NCI-H446 (cell line): Measurements from ENCODE around the gene IFNL1.
"Not testable (repeated sequence)": the region's sequence is repeated elsewhere in the genome, so short reads cannot be mapped to it uniquely, and the experiment has no call there.

Source experiments
- DNase-seq, 2 experiments: peaks; one replicate each; lab custom pipeline; 2025; lab: John Stamatoyannopoulos, UW

IFNL1 gene

DNA sequence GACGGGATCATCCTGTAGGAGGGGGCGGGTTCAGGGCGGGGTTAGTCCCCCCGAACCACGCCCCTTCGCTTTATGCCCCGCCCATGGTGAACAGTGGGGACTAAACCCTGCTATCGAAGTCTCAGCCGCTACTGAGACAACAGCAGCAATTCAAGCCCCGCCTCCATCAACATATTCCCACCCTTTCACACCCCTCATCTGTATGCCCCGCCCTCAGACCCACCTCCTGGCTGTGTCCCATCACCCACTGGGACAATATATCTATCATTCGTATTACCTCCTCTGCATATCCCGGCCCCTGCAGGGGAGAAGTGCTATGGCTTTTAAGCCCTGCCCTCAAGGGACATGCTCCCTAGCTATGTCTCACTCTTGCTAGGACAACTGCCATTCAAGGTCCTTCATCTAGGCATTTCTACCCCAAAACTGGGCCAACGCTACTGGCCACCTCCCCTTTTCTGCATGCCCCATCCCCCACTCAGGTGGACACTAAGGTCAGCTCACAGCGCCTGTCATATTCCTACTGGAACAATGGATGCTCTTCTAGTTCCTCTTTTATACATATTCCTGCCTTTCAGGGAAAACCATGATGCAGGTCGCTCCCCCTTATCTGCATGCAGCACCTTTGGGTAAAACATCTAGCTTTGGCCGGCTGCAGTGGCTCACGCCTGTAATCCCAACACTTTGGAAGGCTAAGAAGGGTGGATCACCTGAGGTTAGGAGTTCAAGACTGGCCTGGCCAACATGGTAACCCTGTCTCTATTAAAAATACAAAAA, 12.5 kb downstream of the IFNL1 start:
- DNase-seq = no peak

GRCh38 chr19:39309305-39309670, 13.1 kb downstream of the IFNL1 start:
- not testable (repeated sequence) for DNase-seq

DNA sequence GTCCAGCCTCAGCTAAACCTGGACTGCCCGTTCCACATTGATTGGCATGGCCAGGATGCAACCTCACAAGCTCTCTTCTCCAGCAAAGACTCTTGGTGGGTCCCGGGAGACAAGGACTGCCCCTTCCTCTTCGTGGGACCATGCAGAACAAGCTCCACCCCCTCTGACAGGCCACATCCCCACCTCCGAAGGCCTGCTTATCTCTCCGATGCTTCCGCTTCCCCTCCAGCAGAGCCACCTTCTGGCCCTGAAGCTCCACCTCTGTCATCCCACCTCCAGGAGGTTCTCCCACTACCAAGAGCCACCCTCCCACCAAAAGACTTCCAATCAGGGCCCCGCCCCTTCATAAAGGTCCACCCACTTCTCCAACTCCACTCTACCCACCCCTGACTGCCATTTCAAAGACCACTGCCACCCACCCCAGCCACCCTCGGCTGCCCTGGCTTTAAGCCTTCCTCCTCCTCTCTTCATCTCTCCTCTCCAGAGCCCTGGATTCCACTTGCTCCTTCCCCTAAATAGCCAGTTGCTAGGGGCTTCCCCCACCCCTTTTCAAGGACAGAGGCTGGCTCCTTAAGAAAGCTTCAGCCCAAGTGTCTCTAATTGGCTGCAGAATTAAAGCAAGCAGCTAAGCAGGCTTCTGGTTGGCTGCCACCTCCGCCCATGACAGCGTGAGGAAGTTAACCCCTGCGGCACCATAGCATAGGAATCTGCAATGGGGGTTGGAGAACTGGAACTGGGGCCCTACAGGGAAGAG, 14.5 kb downstream of the IFNL1 start:
- DNase-seq = no peak

- no peak for DNase-seq
Observed at GRCh38 chr19:39314016-39314728, 18.0 kb downstream of the IFNL1 start.

DNA sequence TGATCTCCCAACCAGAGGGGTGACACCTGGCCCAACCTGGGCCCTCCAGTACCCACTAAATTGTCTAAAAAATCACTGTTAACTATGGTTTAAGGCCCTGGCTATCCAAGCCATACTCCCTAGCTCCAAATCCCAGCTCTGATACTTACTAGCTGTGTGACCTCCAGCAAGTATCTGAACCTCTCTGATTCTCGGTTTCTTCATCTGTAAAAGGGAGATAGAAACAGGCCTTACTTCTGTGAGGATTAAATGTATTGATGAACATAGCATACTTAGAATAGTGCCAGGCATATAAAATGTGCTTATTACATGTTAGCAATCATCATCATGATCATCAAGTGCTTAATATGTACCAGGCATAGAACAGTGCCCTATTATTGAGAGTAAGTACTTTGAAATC, 19.7 kb downstream of the IFNL1 start:
- no peak for DNase-seq

DNA sequence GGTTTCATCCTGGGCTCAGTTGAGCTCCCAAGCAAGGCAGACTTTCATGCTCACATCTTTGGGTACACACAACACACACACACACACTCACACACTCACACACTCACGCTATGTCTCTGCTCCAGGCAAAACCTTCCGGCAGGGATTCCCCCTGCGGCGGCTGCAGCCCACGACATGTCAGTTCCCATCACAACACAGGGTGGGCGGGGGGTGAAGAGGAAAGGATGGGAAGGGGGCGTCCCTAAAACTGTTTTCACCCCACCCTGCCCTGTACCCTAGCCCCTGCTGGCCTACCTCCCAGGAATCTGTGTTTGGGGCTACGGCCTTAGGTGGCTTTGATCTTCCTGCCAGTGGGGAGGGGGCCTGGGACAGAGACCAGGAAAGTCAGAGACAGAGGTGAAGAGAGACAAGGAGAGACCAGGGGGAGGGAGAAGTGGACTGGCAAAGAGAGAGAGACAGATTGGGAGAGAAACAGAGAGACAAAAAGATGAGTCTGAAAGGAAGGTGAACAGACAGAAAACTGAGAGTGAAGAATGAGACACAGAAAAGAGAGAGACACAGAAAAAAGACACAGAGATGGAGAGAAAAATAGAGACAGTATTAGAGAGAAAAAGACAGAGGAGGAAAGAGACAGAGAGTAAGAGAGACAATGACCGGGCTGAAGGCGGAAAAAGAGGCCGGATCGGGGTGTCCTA, 20.6 kb downstream of the IFNL1 start:
- DNase-seq = no peak

GRCh38 chr19:39317476-39317875, 21.3 kb downstream of the IFNL1 start:
- DNase-seq = no peak

DNA sequence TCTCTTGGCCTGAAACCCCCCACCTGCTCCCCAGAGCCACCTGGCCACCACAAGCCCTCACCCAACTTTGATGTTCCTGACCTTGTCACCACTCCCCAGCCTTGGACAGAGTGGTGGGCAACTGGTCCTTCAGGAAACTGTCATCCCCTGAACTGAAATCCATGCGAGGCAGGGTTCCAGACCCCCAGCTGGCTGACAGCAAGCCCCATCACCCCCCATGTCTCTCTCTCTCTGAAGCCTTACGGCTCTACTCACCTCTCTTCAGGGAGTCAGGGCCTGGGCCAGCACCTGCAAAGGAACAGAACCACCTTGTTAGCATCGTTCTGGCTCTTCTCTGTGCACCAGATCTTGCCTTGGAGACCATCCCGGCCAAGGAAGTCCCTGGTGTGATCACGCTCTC, 21.9 kb downstream of the IFNL1 start:
- no peak for DNase-seq

GRCh38 chr19:39318690-39319089, 22.5 kb downstream of the IFNL1 start:
- DNase-seq = no peak

DNA sequence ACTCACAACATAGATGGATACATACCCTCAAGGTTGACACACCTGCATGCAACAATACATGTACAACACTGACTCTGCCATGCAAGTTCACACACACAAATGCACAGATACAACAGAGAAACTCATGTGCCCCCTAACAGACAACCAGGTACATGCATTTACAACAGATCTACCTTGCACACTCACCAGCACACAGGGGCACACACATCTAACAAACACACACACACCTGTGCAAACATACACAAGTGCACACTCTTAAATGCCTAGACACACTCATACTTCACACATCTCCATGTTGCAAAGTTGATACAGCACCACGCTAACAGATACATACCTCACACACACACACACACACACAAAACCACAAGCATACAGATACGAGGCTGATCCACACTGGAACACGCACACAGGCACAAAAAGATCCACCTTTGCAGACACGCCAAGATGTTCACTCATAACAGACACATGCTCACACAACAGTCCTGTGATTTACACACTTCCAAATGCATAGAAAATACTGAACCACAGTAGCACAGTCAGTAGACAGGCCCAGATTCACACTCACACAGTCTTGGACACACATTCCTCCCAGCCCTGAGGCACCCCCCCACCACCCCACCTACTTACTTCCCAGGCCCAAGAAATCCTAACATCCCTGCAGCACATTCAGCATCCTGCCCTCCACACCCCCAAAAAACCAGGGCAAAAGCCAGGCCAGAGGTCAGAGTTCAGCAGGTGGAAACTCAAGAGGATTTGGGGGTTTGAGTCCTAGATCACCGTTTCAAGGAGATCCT, 23.1 kb downstream of the IFNL1 start:
- DNase-seq = no peak

DNA sequence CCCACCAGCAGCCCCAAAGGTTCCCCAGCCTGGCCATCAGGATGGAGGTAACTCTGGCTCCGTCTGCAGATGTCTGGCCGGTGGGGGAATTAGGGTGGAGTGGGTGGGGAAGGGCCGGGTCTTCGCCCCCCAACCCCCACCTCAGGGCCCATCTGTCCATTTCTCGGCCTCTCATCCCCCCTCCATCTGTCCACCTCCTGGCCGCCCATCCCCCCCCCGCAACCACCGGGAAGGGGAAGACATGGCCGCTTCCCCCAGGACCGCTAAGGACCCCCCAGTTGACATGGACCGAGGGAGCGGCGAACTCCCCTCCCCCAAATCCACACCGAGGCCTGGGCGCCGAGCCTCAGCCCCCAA, 23.7 kb downstream of the IFNL1 start:
- peak in 1 of 2 experiments; percentile 24 for DNase-seq

- no peak for DNase-seq
Observed at GRCh38 chr19:39321117-39321831, 25.1 kb downstream of the IFNL1 start.

DNA sequence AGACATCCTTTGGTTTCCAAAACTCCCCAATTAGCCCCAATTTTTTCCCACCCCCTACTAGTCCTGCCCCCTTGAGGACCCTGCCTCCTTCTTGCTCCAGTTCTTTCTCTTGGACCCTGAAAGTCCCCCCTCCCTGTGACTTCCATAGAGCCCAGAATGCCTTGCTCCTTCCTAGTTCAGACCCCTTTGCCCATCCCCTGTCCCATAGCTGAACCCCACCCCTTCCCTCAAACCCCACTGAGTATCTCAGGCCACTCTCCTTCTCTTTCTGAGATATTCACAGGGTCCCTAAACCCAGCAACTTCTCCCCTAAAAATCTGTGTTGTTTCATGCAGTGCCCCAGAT, 25.6 kb downstream of the IFNL1 start:
- no peak for DNase-seq

DNA sequence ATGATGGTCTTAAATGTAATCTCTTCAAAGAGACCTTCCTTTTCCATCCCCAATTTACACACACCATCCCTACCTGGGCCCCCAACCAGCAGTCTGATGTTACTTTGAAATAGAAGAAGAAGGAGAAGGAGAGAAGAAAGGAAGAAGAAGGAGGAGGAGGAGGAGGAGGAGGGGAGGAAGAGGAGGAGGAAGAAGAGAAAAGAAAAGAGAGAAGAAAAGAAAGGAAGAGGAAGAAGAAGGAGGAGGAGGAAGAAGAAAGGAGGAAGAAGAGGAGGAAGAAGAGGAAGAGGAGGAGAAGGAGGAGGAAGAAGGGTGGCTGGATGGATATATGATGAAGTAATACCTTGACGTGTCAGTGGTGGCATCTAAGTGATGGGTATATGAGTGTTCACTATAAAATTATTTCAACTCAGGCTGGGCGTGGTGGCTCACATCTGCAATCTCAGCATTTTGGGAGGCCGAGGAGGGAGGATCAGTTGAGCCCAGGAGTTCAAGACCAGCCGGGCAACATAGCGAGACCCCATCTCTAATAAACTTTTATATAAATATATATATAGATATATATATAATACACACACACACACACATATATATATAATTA, 28.1 kb downstream of the IFNL1 start:
- no peak for DNase-seq

GRCh38 chr19:39325778-39326665, 29.8 kb downstream of the IFNL1 start:
- peak in 1 of 2 experiments; percentile 38 for DNase-seq

- DNase-seq = no peak
Observed at GRCh38 chr19:39327363-39328045, 31.3 kb downstream of the IFNL1 start.

DNA sequence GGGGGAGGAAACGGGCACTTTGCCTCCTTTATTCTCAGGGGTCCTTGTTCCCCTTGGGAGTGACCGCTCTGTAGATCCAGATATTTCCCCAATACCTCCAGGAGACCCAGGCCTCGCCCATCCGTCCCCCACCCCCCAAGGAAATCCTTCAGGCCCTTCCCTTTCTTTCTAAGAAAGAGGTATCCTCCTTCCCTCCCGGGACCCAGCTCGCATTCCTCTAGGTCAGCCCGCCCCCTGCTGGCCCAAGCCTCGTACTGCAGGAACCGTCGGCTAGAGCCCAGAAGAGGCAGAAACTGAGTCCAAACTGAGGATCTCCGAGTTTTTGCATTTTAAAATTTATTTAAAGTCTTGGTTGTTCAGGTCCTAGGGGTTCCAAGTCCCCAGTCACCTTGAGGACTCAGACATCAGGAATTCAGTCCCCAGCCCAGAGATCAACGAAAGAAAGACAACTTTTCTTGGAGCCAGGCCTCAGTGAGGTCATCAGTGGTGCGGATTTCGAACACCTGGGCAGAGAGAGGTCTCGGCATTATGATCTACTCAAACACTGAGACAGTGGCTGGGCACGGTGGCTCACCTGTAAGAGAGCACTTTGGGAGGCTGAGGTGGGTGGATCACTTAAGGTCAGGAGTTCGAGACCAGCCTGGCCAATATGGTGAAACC, 32.0 kb downstream of the IFNL1 start:
- DNase-seq = peak; percentile 44 to 82

GRCh38 chr19:39329948-39330347, 33.7 kb downstream of the IFNL1 start:
- no peak for DNase-seq
